22Rv1 (cell line): ENCODE measurements around the gene ZDHHC8.

ENCODE experiments used
- H3K27ac ChIP-seq: fragments of 450-650 bp; 2 replicates; pipeline ENCODE4 v1.5.1; 2017
- CTCF ChIP-seq: fragments of 450-650 bp; IDR thresholded peaks from 2 replicates; pipeline ENCODE4 v1.5.1; 2017; ENCODE audit warnings: mild to moderate bottlenecking
- ZFX ChIP-seq: fragments of 450-650 bp; IDR thresholded peaks from 2 replicates; pipeline ENCODE4 v1.6.1; 2017; ENCODE audit warnings: antibody characterized with exemption, borderline replicate concordance

Gene ZDHHC8

GRCh38 chr22:20111689-20112622, 19.6 kb upstream of the ZDHHC8 start:
- no peak for TF ChIP-seq CTCF
- TF ChIP-seq ZFX, result no peak
- H3K27ac ChIP-seq, result peak overlapping the region; percentile 48

GRCh38 chr22:20112623-20113511, 18.7 kb upstream of the ZDHHC8 start:
- no peak for TF ChIP-seq ZFX
- no peak for TF ChIP-seq CTCF
- H3K27ac ChIP-seq, result peak overlapping the region; percentile 48

GRCh38 chr22:20113551-20114310, 17.9 kb upstream of the ZDHHC8 start:
- TF ChIP-seq CTCF, result no peak
- no peak for TF ChIP-seq ZFX
- peak overlapping the region; percentile 10; the same call in 1 of the 2 replicates for H3K27ac ChIP-seq

- H3K27ac ChIP-seq, result peak overlapping the region; percentile 10; the same call in 1 of the 2 replicates
- TF ChIP-seq ZFX (no peak), CTCF (no peak)
These were observed 16.8 kb upstream of the ZDHHC8 start for GRCh38 chr22:20114506-20115475.

- TF ChIP-seq CTCF (no peak), ZFX (no peak)
- peak within 1 kb of the TSS; percentile 86 for H3K27ac ChIP-seq
These were observed 15.8 kb upstream of the ZDHHC8 start, which contains the start of gene RANBP1 for GRCh38 chr22:20115691-20116375. Gene RANBP1, plus strand, starts transcription at chr22:20116104. Its CDS starts 81 bp downstream, at chr22:20116185.
